Islet of Langerhans (tissue), 1 donor: Measurements from ENCODE around the gene TJP1.
"Not testable (repeated sequence)": the region's sequence is repeated elsewhere in the genome, so short reads cannot be mapped to it uniquely, and the experiment has no call there.

ENCODE experiments used
- FAIRE-seq: peaks from one replicate; lab custom pipeline; 2011; peaks lifted over from hg19 to GRCh38; lab: Jason Lieb, UNC

TJP1 gene

GRCh38 chr15:29838352-29839010, 16.2 kb upstream of the TJP1 start:
- FAIRE-seq, result no peak

GRCh38 chr15:29835301-29835700, 13.0 kb upstream of the TJP1 start:
- no peak for FAIRE-seq

GRCh38 chr15:29832709-29833108, 10.4 kb upstream of the TJP1 start:
- no peak for FAIRE-seq

- FAIRE-seq, result no peak
These were observed 4.9 kb upstream of the TJP1 start for GRCh38 chr15:29826908-29827820.

- no peak for FAIRE-seq
These were observed 3.0 kb upstream of the TJP1 start for GRCh38 chr15:29825227-29825626.

- FAIRE-seq, result no peak
These were observed 604 bp upstream of the TJP1 start for GRCh38 chr15:29822684-29823459.

- FAIRE-seq, result peak; percentile 30
These were observed 710 bp downstream of the TJP1 start for GRCh38 chr15:29821416-29822099.

- no peak for FAIRE-seq
These were observed 1.7 kb downstream of the TJP1 start for GRCh38 chr15:29820394-29821154.

- FAIRE-seq, result no peak
These were observed 2.3 kb downstream of the TJP1 start for GRCh38 chr15:29819979-29820378.

GRCh38 chr15:29818141-29818540, 4.1 kb downstream of the TJP1 start:
- FAIRE-seq, result no peak

GRCh38 chr15:29817455-29817854, 4.8 kb downstream of the TJP1 start:
- not testable (repeated sequence) for FAIRE-seq

- FAIRE-seq, result peak; percentile 75
These were observed 7.1 kb downstream of the TJP1 start for GRCh38 chr15:29815000-29815710.

GRCh38 chr15:29813009-29813408, 9.3 kb downstream of the TJP1 start:
- no peak for FAIRE-seq

- FAIRE-seq, result no peak
These were observed 9.9 kb downstream of the TJP1 start for GRCh38 chr15:29812384-29812694.

- no peak for FAIRE-seq
These were observed 10.4 kb downstream of the TJP1 start for GRCh38 chr15:29811691-29812383.

GRCh38 chr15:29805708-29806104, 16.6 kb downstream of the TJP1 start:
- FAIRE-seq, result no peak

- no peak for FAIRE-seq
These were observed 17.1 kb downstream of the TJP1 start for GRCh38 chr15:29805043-29805707.

GRCh38 chr15:29802411-29802810, 19.9 kb downstream of the TJP1 start:
- no peak for FAIRE-seq

GRCh38 chr15:29800491-29801366, 21.5 kb downstream of the TJP1 start:
- FAIRE-seq, result peak; percentile 60
